C4-2B (cell line): Measurements from ENCODE around the gene PMS2.
"Not testable (repeated sequence)": the region's sequence is repeated elsewhere in the genome, so short reads cannot be mapped to it uniquely, and the experiment has no call there.

Experiments
- ZFX ChIP-seq: fragments of 450-650 bp; IDR thresholded peaks from 2 replicates; pipeline ENCODE4 v1.6.1; 2017
- TF ChIP-seq, protein P1 (sequence below): fragments of 450-650 bp; conservative IDR thresholded peaks from 2 replicates; pipeline ENCODE4 v1.5.1; 2017; ENCODE audit warnings: mild to moderate bottlenecking

DNA sequence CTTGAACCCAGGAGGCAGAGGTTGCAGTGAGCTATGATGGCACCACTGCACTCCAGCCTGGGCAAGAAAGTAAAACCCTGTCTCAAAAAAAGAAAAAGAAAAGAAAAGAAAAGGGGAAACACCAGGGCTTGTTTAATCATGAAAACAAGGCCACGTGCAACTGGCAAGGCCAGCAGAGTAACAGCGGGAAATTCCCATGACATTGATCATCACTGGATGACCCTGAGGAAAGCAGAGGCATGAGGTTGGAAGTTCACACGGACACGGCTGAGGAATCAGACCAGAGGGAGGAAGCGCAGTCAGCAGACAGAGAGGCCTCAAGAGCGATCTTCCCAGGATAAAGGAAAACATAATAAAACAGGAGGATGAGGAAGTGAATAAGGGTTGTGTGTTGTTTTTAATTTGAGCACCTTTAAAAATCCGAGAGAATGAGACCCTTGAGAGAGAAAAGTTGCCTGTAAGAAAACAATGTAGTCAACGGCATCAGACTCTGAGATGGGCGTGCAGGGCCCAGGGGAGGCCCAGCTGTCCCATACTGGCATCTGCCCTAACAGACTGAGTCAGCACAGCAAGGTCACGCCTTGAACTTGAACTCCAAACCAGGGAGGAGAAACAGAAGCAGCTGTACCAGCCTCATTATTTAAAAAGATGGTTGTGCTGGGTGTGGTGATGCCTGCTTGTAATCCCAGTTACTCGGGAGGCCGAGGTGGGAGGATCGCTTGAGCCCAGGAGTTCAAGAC is 76.8 kb downstream of the PMS2 start:
- TF ChIP-seq, protein P1, sequence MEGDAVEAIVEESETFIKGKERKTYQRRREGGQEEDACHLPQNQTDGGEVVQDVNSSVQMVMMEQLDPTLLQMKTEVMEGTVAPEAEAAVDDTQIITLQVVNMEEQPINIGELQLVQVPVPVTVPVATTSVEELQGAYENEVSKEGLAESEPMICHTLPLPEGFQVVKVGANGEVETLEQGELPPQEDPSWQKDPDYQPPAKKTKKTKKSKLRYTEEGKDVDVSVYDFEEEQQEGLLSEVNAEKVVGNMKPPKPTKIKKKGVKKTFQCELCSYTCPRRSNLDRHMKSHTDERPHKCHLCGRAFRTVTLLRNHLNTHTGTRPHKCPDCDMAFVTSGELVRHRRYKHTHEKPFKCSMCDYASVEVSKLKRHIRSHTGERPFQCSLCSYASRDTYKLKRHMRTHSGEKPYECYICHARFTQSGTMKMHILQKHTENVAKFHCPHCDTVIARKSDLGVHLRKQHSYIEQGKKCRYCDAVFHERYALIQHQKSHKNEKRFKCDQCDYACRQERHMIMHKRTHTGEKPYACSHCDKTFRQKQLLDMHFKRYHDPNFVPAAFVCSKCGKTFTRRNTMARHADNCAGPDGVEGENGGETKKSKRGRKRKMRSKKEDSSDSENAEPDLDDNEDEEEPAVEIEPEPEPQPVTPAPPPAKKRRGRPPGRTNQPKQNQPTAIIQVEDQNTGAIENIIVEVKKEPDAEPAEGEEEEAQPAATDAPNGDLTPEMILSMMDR: not testable (repeated sequence)
- TF ChIP-seq ZFX: not testable (repeated sequence)
